GM21367 (cell line): ENCODE measurements around the gene ERICH3.
"Not testable (repeated sequence)": the region's sequence is repeated elsewhere in the genome, so short reads cannot be mapped to it uniquely, and the experiment has no call there.

Source experiments
- ATAC-seq: cut with Tn5 transposase; IDR thresholded peaks from one replicate; pipeline ENCODE4 v1.9.1; 2021; ENCODE audit not compliant: unreplicated experiment

Gene ERICH3

DNA sequence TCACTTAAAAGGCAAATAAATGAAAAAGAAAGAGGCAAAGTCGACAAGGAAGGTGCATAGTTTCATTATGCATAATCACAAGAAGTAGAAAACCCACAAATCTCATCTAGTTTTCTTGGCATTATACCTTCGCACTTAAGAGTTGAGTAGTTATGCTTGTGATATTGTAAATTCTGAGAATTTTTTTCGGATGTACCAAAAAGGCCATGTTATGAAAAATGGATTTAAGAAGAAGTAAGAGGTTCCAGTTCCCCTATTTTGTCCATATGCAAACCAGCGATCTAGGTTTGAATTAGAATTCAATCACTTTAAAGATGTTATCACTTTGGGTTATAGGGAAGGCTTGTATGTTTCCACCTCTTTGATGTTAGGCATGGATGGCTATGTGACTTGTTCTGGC, 7.9 kb upstream of the ERICH3 start:
- ATAC-seq = peak; percentile 78

DNA sequence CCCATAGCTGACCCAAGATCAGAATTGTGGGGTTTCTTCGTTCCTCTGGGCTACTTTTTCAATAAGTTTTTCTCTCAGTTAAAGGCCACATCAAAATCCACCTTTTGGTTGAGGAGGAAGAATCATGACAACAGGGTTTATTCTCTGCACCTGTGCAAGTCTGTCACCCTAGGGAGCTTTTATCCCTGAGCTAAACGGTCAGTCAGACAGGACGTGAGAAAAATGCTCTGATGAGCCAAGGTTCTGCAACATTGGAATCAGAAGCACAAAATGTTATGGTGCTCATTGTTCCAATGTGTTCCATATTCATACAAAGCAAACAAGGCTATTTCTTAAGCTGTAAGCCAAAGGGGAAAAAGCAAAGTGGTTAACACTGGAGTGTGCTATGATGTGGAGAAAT, 7.4 kb upstream of the ERICH3 start:
- ATAC-seq = peak; percentile 21

DNA sequence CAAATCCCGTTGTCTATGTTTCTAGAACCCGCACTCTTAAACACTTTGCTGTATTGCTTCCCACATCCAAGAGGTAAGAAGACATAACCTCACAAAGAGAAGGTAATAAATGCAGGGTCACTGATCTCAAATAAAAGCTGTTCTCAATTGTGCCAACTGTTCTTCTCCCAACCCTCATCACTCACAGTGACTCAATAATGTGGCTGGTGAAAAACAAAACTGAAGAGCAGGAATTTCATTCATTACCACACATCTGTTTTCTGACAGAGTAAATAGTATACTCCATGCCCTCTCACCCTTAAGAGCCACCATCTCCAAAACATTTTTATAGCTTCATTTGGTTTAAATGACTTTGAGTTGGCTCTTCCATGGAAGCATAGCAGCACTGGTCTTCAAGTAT, 6.2 kb upstream of the ERICH3 start:
- ATAC-seq = no peak

DNA sequence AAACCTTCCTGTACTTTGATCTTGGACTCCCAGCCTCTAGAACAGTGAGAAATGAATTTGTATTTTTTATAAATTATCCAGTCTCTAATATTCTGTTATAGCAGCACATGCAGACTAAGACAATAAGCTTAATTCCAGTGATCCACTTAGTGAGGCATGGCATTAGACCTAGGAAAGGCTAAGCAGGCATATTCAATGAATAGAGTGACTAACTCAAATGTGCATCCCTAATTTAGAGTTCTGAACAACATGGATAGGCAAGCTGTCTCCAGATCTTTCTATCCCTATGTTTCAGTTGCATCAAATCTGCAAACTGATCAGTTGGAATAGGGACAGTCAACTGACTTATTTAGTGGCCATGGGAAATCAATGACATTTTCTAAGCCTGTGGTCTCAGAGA, 4.3 kb upstream of the ERICH3 start:
- no peak for ATAC-seq

DNA sequence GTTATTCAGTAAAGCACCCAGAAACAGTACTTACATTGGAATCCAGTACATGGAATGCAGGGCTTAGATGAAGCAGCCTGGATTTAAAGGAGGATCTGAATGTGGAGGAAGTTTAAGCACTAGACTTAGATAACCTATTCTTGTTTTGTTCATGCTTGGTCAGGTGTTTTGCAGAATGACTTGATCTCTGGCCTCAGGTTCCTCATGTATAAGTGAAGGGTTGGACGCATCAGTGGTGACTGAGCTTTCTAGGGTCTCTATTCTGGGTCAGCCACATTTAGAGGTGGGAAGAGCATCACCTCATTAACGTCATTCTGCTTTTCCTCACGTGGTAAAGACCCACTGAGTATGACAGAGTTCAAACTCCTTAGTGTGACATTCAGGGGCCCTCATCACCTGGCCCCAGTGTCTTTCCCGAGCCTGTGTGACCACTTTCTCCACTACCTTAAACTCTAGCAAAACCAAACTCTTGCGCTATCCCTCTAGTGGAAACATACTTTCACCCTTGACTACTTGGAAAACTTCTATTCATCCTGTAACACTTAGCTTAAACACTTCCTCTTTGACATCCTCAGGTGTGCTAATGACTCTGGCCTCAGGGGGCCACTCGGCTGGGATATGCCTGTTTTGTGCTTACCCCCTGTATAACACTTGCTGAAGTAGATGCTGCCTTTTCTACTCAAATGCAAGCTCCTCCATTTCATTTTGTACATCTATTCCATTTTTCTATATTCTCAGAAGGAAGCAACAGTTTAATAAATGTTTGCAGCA, 871 bp upstream of the ERICH3 start:
- ATAC-seq = no peak

DNA sequence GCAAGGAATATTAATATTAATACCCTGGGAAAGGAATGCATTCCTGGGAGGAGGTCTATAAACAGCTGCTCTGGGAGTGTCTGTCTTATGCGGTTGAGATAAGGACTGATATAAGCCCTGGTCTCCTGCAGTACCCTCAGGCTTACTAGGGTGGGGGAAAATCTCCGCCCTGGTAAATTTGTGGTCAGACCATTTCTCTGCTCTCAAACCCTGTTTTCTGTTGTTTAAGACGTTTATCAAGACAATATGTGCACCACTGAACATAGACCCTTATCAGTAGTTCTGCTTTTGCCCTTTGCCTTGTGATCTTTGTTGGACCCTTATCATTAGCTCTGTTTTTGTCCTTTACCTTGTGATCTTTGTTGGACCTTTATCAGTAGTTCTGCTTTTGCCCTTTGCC, 2.7 kb downstream of the ERICH3 start:
- ATAC-seq = not testable (repeated sequence)

DNA sequence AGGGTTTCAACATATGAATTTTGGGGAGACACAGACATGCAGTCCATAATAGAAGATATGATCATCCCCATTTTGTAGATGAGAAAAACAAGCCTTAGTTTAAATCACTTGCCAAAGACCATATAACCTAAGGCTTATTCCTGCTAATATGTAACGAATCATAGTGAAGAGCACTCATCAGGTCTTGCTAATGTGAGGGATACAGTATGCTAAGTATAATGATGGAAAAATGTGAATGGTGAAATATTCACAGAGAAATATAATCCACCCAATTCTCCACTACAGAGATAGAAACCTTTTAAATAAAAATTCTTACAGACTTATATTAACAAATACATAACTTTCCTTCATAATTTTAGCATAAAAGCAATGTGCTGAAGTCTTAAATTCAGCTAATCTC, 18.9 kb downstream of the ERICH3 start:
- no peak for ATAC-seq

DNA sequence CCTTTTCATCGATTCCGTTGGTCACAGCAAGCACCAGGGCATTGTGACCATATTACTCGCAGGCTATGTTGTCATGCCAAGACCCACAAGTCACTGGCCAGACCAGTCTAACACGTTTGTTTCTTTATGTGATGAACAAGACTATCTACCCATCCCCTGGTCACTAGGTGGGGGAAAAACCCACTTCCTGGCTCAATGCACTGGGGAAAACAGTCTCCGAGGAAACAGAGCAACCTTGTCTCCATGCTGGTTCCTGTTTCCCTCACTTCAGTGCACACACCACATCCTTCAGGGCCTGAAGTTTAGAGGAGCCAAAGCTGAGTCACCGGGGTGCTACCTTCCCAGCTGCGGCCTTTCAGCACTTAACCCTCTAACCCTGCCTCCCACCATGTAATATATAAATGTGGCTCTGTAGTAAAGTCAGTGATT, 20.9 kb downstream of the ERICH3 start:
- peak; percentile 98 for ATAC-seq

DNA sequence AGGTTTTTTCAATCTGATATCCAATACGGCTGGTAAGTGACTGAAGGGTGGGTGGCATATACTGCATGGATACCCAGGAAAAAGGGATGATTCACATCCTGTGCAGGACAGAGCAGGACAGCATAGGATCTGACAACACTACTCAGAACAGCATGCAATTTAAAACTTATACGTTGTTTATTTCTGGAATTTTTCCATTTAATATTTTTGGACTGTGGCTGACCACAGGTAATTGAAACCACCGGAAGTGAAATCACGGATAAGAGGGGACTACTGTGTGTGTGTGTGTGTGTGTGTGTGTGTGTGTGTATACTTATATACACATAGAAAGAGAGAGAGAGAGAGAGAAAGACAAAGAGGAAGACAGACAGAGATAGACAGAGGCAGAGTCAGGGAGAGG, 23.0 kb downstream of the ERICH3 start:
- no peak for ATAC-seq

DNA sequence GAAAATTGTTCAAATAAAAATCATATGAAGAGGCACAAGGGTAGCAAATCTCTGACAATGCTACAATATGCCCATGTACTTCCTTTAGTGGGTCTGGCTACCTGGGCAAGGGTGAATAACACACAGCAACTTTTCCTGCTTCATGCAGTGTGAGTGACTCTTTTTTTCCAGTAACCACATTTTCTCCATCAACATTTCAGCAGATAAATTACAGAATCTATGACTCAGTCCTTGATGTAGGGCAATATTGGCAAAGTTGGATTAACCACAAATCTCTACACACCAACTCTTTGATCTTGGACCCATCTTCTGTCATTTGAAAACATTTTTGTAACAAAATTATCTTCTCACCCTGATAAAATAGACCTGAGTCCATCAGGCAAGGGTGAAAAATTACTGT, 31.7 kb downstream of the ERICH3 start:
- no peak for ATAC-seq

DNA sequence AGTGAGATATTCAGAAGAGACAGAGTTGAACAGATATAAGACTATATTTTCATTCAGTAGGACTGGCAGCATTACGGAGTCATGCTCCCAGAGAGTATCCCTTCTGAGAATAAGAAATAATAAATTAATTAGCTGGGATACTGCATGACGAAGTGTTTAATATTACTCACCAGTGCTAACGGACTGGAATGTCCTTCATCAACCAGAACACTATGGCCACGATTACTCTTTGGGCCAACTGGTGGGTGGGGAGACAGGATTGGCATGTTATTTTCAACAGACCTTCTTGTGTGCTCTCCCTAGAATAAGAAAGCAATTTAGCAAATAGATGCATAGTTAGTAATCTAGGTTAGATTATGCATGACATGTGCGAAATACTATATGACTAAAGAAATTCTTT, 32.4 kb downstream of the ERICH3 start:
- ATAC-seq = no peak

DNA sequence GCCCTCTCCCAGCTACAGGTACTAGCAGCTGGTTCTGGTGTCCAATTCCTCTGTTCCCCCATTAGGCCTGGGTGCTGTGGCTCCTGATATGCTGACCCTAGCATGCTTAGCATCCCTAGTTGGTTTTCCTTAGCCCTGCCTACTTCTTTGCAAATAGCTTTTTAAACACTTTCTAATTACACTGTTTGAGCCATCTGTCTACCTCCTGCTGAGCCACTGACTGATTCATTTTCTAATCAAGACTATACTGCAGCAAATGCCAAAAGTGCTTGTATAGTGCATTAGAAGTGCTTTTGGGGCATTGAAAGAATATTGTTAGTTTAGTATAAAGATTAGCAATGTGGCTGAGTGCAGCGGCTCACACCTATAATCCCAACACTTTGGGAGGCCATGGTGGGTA, 36.3 kb downstream of the ERICH3 start:
- ATAC-seq = no peak

DNA sequence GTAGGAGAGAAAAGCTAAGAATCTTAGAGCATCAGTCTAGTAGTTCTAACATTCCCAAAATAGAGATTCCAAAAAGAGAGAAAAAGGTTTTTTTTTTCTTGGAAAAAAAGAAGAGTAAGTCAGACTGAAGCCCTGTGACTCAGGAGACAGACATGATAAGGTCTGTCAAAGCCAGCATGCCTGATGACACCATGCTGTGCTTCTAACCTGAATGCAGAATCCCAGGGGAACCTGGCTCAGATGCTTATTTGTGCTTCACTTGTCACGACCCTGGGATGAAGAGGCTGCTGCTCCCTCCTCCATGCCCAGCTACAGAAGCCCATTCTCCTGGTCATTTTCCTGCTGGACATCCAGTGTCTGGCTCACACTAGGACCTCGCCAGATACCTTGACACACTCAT, 44.3 kb downstream of the ERICH3 start:
- no peak for ATAC-seq

DNA sequence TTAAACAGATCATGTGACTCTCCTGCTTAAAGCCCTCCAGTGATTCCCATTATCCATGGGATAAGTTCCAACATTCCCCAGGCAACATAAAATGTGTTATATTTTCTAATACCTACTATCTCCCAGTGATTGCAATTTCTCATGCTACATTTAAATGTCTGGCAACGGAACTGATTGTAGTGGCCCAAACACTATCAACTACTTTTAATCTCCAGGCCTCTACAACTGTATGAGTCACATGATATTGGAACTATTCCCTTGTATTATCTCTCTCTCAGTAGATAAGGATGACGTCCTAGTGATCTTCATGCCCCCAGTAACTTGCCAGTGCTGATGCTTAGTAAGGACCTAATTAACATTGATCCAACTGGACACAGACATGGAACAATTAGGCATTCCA, 49.9 kb downstream of the ERICH3 start:
- no peak for ATAC-seq

DNA sequence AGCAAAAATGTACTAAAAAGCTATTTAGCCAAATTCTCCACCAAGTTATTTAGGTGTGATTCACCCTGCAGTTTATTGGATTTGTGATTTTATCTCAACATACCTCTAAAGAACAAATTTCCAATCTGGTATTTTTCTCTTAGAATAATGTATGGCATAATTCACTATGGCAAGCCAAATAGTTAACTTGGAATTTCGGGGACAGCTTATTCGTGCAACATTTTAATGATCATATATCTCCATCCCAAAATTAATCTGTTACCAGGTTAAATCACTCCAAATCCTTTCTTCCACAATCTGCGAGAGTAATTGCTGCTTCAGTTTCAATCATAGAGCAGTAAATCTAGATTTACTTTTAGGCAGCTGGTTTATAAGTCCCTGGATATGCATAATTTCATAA, 53.4 kb downstream of the ERICH3 start:
- no peak for ATAC-seq

DNA sequence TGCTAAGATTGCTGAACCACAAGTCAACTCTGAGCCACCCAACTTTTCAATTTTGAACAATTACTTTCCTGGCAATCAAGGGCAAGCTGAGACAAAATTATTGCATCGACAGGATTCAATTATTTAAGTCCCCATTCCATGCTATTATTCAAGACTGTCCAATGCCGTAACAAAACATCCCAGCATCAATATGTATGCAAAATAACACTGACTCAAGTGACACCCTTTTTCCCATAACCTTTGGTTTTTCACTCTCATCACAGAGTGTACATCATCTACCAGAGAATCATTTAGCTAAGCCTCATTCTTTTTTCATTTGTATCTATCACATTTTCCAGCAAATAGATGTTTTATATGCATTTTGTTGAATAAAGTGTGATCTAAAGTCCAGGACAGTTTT, 54.6 kb downstream of the ERICH3 start:
- ATAC-seq = no peak

DNA sequence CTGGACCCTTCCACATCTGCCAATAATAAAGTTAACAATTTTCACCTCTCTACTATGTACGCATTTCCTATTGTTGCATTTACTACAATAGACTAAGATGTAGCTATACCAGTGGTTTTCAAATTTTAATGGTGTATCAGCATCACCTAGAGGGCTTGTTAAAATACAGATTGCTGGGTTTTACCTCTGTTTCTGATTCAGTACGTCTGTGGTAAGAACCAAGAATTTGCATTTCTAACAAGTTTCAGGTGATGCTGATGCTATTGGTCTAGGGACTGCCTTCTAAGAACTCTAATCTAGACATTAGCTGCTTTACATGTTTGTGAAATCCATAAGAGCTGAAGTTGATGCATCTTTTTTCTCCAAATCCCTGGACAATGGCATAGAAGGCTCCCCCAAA, 59.7 kb downstream of the ERICH3 start:
- ATAC-seq = peak; percentile 63

DNA sequence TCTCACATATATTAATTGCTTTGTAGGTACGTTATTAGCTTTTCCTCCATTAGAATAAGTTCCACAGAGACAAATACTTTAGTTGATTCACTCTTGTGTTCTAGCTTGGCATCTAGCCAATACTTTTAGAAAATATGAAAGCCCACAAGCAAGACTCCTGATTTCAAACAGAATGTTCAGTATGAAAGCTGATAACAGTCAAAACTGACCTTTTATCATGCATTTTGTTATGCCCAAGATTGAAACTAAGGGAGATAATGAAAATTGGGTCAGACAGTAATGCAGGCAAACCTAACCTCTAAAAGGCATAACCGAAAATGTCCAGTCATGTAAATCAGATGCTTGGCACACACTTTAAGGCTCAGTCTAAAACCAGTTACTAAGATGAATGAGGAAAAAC, 61.7 kb downstream of the ERICH3 start:
- no peak for ATAC-seq

DNA sequence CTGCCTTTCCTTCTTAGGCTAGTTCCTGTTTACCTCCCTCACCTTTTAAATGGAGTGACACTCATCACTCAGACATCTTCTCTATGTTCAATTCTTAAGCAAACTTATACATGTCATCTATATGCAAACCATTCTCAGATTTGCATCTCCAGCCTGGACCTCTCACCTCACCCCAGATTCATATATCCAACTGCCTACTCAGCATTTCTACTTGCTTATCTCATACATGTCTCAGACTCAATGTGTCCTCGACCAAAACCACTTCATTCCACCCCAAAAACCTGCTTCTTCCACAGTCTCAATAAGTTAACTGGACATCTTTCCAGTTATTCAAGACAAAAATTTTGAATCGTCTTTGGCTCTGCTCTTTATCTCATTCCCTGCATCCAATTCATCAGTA, 62.6 kb downstream of the ERICH3 start:
- no peak for ATAC-seq

DNA sequence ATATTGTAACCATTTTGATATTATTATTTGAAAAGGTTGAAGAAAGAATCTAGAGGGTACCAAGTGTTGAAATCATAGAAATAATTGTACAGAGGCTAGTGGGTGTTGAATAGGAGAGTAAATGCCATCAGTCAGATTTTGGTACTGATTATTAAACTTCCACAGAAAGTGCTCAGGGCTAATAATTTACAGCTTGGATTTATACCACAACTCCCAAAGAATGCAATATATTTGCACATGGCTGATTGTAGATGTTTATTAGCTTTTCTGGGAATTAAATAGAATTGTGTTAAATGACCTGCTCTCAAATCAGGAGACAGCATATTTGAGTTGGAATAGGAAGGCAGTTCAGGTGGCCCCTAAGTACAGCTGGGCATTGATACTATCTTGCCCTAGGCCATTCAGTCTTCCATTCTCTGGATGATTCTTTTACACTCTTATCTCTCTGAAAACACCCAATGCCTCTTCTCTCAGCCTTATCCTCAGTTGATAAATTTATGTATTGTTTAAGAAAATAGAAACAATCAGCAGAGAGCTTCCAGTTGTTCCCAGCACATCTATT, 63.7 kb downstream of the ERICH3 start:
- no peak for ATAC-seq

DNA sequence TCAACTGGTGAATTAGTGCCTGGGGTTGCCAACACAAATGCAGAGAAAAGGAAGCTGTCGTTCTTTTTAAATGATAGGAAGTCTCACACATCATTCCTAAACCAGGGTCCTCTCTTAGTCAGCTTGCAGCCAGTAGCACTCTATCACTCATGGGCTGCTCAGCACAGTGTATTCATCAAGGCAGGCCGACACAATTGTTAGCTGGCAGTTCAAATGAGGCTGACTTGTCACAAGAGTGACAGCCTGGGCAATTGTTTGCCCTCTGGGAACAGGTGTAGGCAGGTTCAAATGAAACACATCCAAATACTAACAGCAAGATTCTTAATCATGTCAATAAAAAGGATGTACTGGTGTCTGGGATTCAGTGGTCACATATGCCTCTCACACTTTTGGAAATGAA, 76.9 kb downstream of the ERICH3 start:
- no peak for ATAC-seq

DNA sequence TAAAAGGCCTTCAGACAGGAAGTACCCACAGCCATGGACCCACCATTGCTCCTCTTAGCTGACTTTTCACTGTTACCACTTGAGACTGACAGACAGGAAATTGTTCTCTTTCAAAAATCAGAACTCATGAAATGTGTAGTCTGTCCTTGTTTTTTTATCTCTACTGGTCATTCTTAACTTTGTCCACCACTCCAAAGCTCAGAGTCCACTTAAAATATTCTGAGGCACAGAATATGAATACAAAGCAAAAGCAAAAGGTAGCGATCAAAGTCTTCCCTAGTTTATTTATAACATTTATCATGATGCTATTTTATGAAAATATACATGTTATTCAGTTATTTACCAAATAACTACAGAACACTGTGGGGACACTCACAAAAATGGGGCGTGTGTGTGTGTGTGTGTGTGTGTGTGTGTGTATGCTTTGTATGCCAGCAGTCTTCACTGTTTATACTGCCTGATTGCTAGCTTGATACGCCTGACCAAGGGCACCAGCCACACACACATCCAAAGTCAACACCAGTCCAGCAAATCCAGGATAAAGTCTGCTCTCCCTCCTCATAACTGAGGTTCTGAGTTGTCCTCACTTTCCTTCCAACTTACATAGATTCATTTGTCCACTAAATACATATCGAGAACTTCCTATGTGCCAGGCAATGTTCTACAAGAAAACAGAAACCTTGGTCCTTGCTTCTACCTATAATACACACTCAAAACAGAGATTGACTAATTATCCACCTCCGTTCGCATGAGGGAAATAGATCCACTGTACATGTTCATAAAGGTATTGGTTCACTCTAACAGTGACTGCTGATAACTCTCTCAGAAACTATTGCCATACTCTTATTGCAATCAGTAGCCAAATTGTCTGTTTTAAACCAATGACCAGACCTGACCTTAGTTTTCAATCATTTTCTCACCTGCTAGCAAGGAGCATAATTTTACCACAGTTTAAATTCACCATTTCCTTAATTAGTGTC, 79.4 kb downstream of the ERICH3 start:
- no peak for ATAC-seq
